ENCODE results near the gene DOP1B.
"Not testable (repeated sequence)": the region's sequence is repeated elsewhere in the genome, so short reads cannot be mapped to it uniquely, and the experiment has no call there.

The DOP1B gene

GRCh38 chr21:36134803-36135390, 21.7 kb upstream of the DOP1B start, which contains the start of gene CBR3:
Gene CBR3, plus strand, starts transcription at chr21:36135079. Its CDS starts 114 bp downstream, at chr21:36135193.
- DNase-seq (ENCODE audit: low spot score): no peak

DNA sequence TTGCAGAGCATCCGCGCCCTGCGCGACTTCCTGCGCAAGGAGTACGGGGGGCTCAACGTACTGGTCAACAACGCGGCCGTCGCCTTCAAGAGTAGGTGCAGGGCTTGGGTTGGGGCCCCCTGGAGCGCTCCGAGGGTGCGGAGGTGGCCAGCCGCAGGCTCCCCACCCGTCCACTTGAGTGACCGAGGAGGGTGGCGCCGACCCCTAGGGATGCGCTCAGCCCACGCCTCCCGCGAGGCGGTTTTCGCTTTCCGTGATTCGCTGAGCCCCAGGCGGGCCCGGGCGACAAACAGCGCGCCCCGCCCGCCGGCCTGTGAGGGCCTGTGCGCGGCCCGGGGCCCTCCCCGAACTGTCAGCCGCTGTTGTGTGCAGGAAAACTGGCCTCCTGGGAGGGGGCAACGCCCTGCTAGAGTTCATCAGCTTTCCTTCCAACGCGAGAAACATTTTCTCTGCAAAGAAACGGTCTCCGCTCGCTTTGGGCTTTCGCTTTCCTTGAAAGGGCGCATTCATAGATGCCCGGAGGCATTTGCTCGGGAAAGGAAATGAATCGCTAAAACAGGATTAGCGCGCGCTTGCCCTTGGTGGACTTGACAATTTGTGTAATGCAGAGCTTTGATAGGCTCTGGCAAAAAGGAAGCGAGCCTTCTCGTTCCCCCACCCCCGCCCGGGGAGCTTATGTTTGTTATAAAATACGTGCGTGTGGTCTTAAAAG, 21.1 kb upstream of the DOP1B start:
- peak; percentile 54 for DNase-seq (ENCODE audit: low spot score)

- not testable (repeated sequence) for DNase-seq (ENCODE audit: low spot score)
Measured at GRCh38 chr21:36139791-36140190, 16.8 kb upstream of the DOP1B start.

DNA sequence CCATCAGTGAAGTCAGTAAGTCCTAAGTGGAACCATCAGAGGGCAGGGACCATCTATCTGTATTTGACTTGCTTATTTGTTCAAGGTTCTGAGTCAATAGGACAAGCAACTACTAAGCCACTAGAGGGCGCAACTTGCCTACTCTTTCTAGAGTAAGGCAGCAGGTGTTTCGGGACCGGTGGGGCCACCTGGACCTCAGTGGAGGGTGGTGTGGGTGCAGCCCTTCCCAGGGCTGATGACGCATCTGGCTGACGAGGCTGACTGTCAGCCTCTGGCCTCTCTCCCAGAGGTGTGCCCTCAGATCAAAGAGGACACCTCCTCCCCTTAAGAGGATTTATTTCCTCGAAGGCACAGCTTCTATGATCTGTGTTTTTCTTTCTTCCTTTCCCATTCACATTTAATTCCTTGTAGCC, 15.1 kb upstream of the DOP1B start:
- DNase-seq (ENCODE audit: low spot score): peak; percentile 99

- not testable (repeated sequence) for DNase-seq (ENCODE audit: low spot score)
Measured at GRCh38 chr21:36144233-36144632, 12.4 kb upstream of the DOP1B start.

DNA sequence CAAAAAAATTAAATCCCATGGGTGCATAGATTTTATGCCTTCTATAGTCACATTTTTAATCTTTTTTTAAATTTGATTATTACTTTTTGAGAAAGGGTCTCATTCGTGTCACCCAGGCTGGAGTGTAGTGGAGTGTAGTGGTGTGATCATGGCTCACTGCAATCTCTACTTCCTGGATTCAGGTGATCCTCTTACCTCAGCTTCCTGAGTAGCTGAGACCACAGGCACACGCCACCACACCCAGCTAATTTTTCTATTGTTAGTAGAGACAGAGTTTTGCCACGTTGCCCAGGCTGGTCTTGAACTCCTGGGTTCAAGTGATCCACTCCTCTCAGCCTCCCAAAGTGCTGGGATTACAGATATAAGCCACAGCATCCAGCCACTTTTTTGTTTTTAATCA, 11.4 kb upstream of the DOP1B start:
- no peak for DNase-seq (ENCODE audit: low spot score)

GRCh38 chr21:36147911-36148310, 8.7 kb upstream of the DOP1B start:
- no peak for DNase-seq (ENCODE audit: low spot score)

GRCh38 chr21:36148886-36149285, 7.7 kb upstream of the DOP1B start:
- no peak for DNase-seq (ENCODE audit: low spot score)

DNA sequence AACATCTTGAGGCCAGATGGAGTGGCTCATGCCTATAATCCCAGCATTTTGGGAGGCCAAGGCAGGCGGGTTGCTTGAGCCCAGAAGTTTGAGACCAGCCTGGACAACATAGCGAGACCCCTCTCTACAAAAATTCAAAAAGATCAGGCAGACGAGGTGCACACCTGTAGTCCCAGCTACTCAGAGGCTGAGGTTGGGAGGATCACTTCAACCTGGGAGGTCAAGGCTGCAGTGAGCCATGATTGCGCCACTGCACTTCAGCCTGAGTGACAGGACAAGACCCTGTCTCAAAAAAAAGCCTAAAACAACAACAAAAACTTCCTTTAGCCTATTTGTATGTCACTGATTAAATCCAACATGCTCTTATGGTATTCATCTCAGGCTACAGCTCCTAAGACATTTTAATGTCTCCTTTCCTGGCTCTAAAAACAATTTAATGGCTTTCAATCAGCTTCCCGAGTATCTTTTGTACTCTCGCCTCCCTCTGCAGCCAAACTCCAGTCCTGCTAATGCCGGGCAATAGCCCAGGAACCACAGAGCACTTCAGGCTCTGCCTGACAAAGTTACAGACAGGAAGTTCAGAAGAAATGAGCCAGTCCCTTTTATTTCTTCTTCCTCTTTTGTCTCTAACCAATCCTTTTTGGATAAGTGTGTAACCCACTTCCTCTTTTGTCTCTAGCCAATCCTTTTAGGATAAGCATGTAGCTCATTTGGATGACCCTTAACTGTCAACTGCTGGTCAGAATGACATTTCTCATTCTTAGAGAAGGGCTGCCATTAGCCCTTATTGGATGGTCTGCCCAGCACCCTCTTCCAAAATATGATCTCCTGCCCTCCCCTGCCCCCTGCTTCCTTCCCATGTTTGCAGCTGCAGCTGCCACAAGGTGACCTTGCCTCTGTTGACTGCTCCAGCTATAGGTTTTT, 6.6 kb upstream of the DOP1B start:
- no peak for DNase-seq (ENCODE audit: low spot score)

GRCh38 chr21:36155603-36156338, 853 bp upstream of the DOP1B start:
- peak; percentile 44 for DNase-seq (ENCODE audit: low spot score)

DNA sequence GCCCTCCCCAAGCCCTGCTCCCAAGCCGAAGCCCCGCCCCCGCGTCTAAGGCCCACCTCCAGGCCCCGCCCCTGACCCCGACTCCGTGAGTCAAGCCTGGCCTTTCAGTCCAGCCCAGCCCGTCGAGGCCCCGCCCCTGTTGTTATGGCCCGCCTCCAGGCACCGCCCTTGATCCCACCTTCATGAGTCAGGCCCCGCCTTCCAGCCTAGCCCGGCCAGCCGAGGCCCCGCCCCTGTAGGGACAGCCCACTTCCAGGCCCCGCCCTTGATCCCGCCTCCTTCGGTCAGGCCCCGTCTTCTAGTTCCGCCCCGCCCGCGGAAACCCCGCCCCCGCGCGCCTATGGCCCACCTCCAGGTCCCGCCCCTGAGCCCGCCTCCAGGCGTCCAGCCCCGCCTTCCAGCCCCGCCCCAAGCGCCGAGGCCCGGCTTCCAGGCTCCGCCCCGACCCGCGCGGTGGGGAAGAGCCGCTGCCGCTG, 247 bp upstream of the DOP1B start:
- peak; percentile 97 for DNase-seq (ENCODE audit: low spot score)

DNA sequence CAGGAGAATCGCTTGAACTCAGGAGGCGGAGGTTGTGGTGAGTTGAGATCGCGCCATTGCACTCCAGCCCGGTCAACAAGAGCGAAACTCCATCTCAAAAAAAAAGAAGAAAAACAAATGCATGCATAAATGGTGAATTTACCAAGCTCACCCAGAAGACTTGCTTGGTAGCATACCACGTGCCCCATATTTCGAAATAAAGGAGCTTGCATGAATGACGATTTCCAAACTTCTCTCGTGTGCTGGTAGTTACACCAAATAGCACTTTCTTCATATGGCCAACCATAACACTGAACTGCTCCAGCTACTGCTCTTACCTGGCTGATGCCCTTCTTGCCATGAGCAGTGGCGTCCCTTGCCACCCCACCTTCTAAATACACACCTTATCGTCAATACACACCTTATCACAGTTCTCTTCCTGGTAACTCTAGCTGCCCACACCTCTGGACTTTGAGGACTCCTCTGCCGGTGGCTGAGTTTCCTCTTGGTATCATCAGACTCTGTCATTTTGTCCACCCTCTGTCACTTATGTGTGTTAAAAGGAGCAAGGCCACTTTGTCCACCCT, 2.8 kb downstream of the DOP1B start:
- no peak for DNase-seq (ENCODE audit: low spot score)

DNA sequence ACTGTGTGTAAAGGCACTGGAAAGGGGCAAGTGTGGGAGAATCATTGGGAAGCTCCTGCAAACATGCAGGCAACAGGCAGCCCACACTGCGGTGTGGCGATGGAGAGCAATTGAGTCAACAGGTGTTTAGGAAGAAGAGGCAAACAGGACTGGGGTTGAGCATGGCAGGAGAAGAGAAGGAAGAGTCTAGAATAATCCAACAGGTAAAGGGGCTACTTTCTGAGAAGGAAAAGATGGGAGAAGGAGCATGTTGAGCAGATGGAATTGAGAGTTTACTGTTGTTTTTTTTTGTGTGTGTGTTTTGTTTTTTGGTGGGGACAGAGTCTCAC, 4.2 kb downstream of the DOP1B start:
- DNase-seq (ENCODE audit: low spot score): no peak

DNA sequence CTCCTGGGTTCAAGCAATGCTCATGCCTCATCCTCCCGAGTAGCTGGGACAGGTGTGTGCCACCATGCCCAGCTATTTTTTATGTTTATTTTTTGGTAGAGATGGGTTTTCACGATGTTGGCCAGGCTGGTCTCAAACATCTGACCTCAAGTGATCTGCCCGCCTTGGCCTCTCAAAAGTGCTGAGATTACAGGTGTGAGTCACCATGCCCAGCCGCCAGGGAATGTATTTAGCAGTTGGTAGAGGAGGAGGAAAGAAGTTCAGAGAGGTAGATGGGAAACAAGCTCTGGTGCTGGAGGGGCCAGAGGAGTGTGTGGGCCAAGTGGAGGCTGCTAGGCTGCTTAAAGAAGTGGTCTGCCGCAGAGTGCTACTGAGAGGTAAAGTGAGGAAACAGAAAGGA, 6.0 kb downstream of the DOP1B start:
- no peak for DNase-seq (ENCODE audit: low spot score)

GRCh38 chr21:36163750-36164741, 7.4 kb downstream of the DOP1B start:
- no peak for DNase-seq (ENCODE audit: low spot score)

DNA sequence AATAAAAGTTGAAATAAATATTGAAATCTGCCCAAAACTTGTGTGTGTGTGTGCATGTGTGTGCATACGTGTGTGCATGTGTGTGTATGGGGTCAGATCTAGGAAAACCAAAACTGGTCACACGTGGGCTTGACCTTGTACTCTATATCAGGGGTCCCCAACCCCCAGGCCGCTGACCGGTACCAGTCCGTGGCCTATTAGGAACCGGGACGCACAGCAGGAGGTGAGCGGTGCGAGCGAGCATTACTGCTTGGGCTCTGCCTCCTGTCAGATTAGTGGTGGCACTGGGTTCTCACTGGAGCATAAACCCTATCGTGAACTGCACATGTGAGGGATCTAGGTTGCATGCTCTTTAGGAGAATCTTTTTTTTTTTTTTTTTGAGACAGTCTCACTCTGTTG, 8.7 kb downstream of the DOP1B start:
- DNase-seq (ENCODE audit: low spot score): no peak

DNA sequence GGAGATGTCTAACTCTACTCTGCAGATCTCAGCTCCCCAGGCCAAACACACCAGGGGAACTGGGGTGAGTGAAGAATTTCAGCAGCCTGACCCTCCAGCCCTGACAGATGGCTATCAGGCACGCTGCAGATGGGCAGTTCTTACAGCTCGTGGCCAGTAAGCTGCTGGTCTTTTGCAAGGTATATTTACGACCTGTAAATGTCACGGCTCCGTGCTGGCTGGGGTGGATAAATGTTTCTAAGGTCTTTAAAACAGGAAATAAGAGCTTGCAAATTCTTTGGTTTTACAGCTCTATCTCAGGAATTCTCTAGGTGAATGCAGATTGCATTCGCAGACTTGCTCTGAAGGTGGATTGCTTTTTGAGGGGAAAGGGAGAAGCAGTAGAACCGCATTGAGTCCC, 10.1 kb downstream of the DOP1B start:
- DNase-seq (ENCODE audit: low spot score): no peak

GRCh38 chr21:36167541-36167940, 10.9 kb downstream of the DOP1B start:
- DNase-seq (ENCODE audit: low spot score): no peak

GRCh38 chr21:36169470-36170128, 13.0 kb downstream of the DOP1B start:
- no peak for DNase-seq (ENCODE audit: low spot score)

GRCh38 chr21:36170823-36171222, 14.2 kb downstream of the DOP1B start:
- DNase-seq (ENCODE audit: low spot score): no peak
